CD4-positive, alpha-beta memory T cell (primary cell): ENCODE data around the gene SEMA6D. TPM values are rescaled to one million over a fixed set of nuclear protein-coding genes. Genes with fewer than 3 reads are reported as not detected.

Experiments used
- CTCF ChIA-PET: fragments of 350-600 bp; sonication (Branson Sonifier 250); formaldehyde crosslinking; loops from one replicate; lab custom pipeline; 2021; ENCODE audit warnings: inconsistent platforms; ENCODE audit not compliant: partially characterized antibody; lab: Charles Lee
- POLR2A ChIA-PET: fragments of 350-600 bp; sonication (Branson Sonifier 250); formaldehyde crosslinking; loops from one replicate; lab custom pipeline; 2021; ENCODE audit not compliant: partially characterized antibody; lab: Charles Lee
- DNase-seq, 5 donors: peaks; one replicate each; pipeline versions ENCODE4 v3.0.0 to v3.0.0-alpha.2; 2020 to 2022; ENCODE audit warnings: mixed read lengths in 1 of 5
- H3K27ac ChIP-seq: one replicate; pipeline ENCODE4 v1.7.0; 2013; ENCODE audit warnings: low read depth, low read length
- H3K27me3 ChIP-seq: 2 replicates; pipeline ENCODE4 v1.7.0; 2013; ENCODE audit warnings: mild to moderate bottlenecking, low read length, moderate library complexity; ENCODE audit not compliant: insufficient read depth
- H3K36me3 ChIP-seq: 2 replicates; pipeline ENCODE4 v1.7.0; 2013; ENCODE audit warnings: mild to moderate bottlenecking, low read length, moderate library complexity; ENCODE audit not compliant: insufficient read depth
- H3K4me1 ChIP-seq: 2 replicates; pipeline ENCODE4 v1.7.0; 2013; ENCODE audit warnings: mild to moderate bottlenecking, low read length, moderate library complexity; ENCODE audit not compliant: insufficient read depth
- H3K4me3 ChIP-seq, 2 donors: one replicate each; pipeline ENCODE4 v1.7.0; 2013; ENCODE audit warnings: low read length in 2 of 2, mild to moderate bottlenecking in 1 of 2
- H3K9me3 ChIP-seq, 2 donors: one replicate each; pipeline ENCODE4 v1.7.0; 2013; ENCODE audit warnings: low read length in 2 of 2, control low read depth in 1 of 2; ENCODE audit not compliant: control insufficient read depth in 1 of 2
- H3K27ac Mint-ChIP-seq, 7 donors: one replicate each; pipeline ENCODE4 v1.8.0; 2020 to 2021; ENCODE audit warnings: mixed read lengths in 7 of 7, mild to moderate bottlenecking in 6 of 7, inconsistent platforms in 3 of 7, moderate library complexity in 3 of 7
- H3K27me3 Mint-ChIP-seq, 2 donors: one replicate each; pipeline ENCODE4 v1.8.0; 2020 to 2021; ENCODE audit warnings: mixed read lengths in 2 of 2
- H3K36me3 Mint-ChIP-seq, 2 donors: one replicate each; pipeline ENCODE4 v1.8.0; 2020 to 2021; ENCODE audit warnings: mixed read lengths in 2 of 2, inconsistent platforms in 1 of 2, mild to moderate bottlenecking in 1 of 2
- H3K4me1 Mint-ChIP-seq, 4 donors: one replicate each; pipeline ENCODE4 v1.8.0; 2020 to 2021; ENCODE audit warnings: mixed read lengths in 4 of 4, mild to moderate bottlenecking in 1 of 4
- H3K4me3 Mint-ChIP-seq, 8 donors: one replicate each; pipeline ENCODE4 v1.8.0; 2020 to 2021; ENCODE audit warnings: mixed read lengths in 8 of 8, mild to moderate bottlenecking in 7 of 8, moderate library complexity in 6 of 8, inconsistent platforms in 3 of 8
- H3K9me3 Mint-ChIP-seq, 8 donors: one replicate each; pipeline ENCODE4 v1.8.0; 2020 to 2021; ENCODE audit warnings: mixed read lengths in 8 of 8, mild to moderate bottlenecking in 5 of 8, inconsistent platforms in 3 of 8, moderate library complexity in 1 of 8
- intact Hi-C: fragments of 100-400 bp; cut with micrococcal nuclease; formaldehyde crosslinking; loops from one replicate; pipeline ENCODE4 v1.15.1; 2023
- polyA plus RNA-seq, 2 donors: library from polyadenylated mRNA; unstranded; fragments of 300-500 nt; fragmentation: Illumina TruSeq; gene quantifications; one replicate each; pipeline ENCODE4 v1.2.3, GENCODE V29; 2021
- total RNA-seq, 2 experiments: library from RNA; stranded (reverse); gene quantifications; one replicate each; pipeline ENCODE4 v1.2.3, GENCODE V29; 2021

The SEMA6D gene
- total and polyA plus RNA-seq, 4 experiments from 2014 or later, result not detected

GRCh38 chr15:47718497-47719437 lies 1.5 kb downstream of the SEMA6D start:
- ChIA-PET CTCF (no interaction called here), POLR2A (no interaction called here)
- H3K4me1 ChIP-seq, result no peaks in the 10 kb centered on the region
- no peaks in the 10 kb centered on the region for H3K36me3 Mint-ChIP-seq
- H3K27me3 ChIP-seq, result peaks cover 11% of the 10 kb centered on the region
- peaks cover 29 to 38% of the 10 kb centered on the region in 2 donors for H3K27me3 Mint-ChIP-seq
- peak overlapping the region in 1 of 8 donors; percentile 62 for H3K4me3 Mint-ChIP-seq
- peaks cover 0 to 4% (median 0%) of the 10 kb centered on the region in 8 donors for H3K9me3 Mint-ChIP-seq
- DNase-seq, result no peak
- no peak overlapping the region for H3K27ac ChIP-seq
- H3K36me3 ChIP-seq, result no peaks in the 10 kb centered on the region
- intact Hi-C loops, result loop anchor here (10.0 kb wide), 1 partner anchor 636 kb away; no protein-coding TSS in a partner anchor
- H3K4me1 Mint-ChIP-seq, result peaks cover 0 to 10% (median 3%) of the 10 kb centered on the region in 4 donors
- no peak overlapping the region for H3K27ac Mint-ChIP-seq
- H3K4me3 ChIP-seq, result no peak overlapping the region
- no peaks in the 10 kb centered on the region for H3K9me3 ChIP-seq

- Histone ChIP-seq H3K4me1 (no peaks in the 10 kb centered on the region), H3K4me3 (no peak overlapping the region), H3K9me3 (no peaks in the 10 kb centered on the region), H3K27me3 (peaks cover 11% of the 10 kb centered on the region), H3K36me3 (no peaks in the 10 kb centered on the region), H3K27ac (no peak overlapping the region)
- H3K36me3 Mint-ChIP-seq, result no peaks in the 10 kb centered on the region
- CTCF ChIA-PET, result no interaction called here
- DNase-seq, result no peak
- intact Hi-C loops, result loop anchor here (10.0 kb wide), 1 partner anchor 635 kb away; no protein-coding TSS in a partner anchor
- peaks cover 0 to 4% (median 0%) of the 10 kb centered on the region in 8 donors for H3K9me3 Mint-ChIP-seq
- peaks cover 27 to 36% of the 10 kb centered on the region in 2 donors for H3K27me3 Mint-ChIP-seq
- POLR2A ChIA-PET, result no interaction called here
- H3K4me3 Mint-ChIP-seq, result peak overlapping the region in 1 of 8 donors; percentile 26
- H3K27ac Mint-ChIP-seq, result no peak overlapping the region
- H3K4me1 Mint-ChIP-seq, result peaks cover 0 to 10% (median 3%) of the 10 kb centered on the region in 4 donors
Measured at GRCh38 chr15:47719730-47720129, 2.4 kb downstream of the SEMA6D start.

GRCh38 chr15:47720555-47720954 lies 3.2 kb downstream of the SEMA6D start:
- no peak overlapping the region for H3K27ac Mint-ChIP-seq
- H3K4me1 ChIP-seq, result no peaks in the 10 kb centered on the region
- no peak overlapping the region for H3K4me3 ChIP-seq
- no peak overlapping the region for H3K27ac ChIP-seq
- peaks cover 24 to 29% of the 10 kb centered on the region in 2 donors for H3K27me3 Mint-ChIP-seq
- H3K9me3 ChIP-seq, result no peaks in the 10 kb centered on the region
- no peak for DNase-seq
- CTCF ChIA-PET, result no interaction called here
- no peaks in the 10 kb centered on the region for H3K36me3 Mint-ChIP-seq
- H3K27me3 ChIP-seq, result peaks cover 11% of the 10 kb centered on the region
- POLR2A ChIA-PET, result no interaction called here
- H3K9me3 Mint-ChIP-seq, result peaks cover 0 to 4% (median 0%) of the 10 kb centered on the region in 8 donors
- no peak overlapping the region for H3K4me3 Mint-ChIP-seq
- intact Hi-C loops, result no loop called here
- no peaks in the 10 kb centered on the region for H3K36me3 ChIP-seq
- peaks cover 0 to 10% (median 3%) of the 10 kb centered on the region in 4 donors for H3K4me1 Mint-ChIP-seq

GRCh38 chr15:47721676-47722075 lies 4.4 kb downstream of the SEMA6D start:
- no peak for DNase-seq
- H3K27ac ChIP-seq, result no peak overlapping the region
- Mint-ChIP-seq H3K27me3 (peaks cover 23 to 27% of the 10 kb centered on the region in 2 donors), H3K27ac (no peak overlapping the region), H3K9me3 (peaks cover 0 to 4% (median 0%) of the 10 kb centered on the region in 8 donors), H3K4me1 (peaks cover 0 to 10% (median 3%) of the 10 kb centered on the region in 4 donors), H3K36me3 (no peaks in the 10 kb centered on the region), H3K4me3 (peak overlapping the region in 1 of 8 donors; percentile 4)
- intact Hi-C loops, result no loop called here
- POLR2A ChIA-PET, result no interaction called here
- H3K36me3 ChIP-seq, result no peaks in the 10 kb centered on the region
- no peak overlapping the region for H3K4me3 ChIP-seq
- CTCF ChIA-PET, result no interaction called here
- no peaks in the 10 kb centered on the region for H3K9me3 ChIP-seq
- H3K27me3 ChIP-seq, result peaks cover 11% of the 10 kb centered on the region
- H3K4me1 ChIP-seq, result no peaks in the 10 kb centered on the region

- POLR2A ChIA-PET, result no interaction called here
- Histone ChIP-seq H3K27ac (no peak overlapping the region), H3K4me3 (no peak overlapping the region), H3K36me3 (no peaks in the 10 kb centered on the region), H3K4me1 (no peaks in the 10 kb centered on the region), H3K27me3 (peaks cover 4% of the 10 kb centered on the region), H3K9me3 (no peaks in the 10 kb centered on the region)
- no peak for DNase-seq
- H3K9me3 Mint-ChIP-seq, result peaks cover 0 to 4% (median 0%) of the 10 kb centered on the region in 8 donors
- H3K4me3 Mint-ChIP-seq, result no peak overlapping the region
- H3K36me3 Mint-ChIP-seq, result no peaks in the 10 kb centered on the region
- H3K27ac Mint-ChIP-seq, result no peak overlapping the region
- H3K4me1 Mint-ChIP-seq, result no peaks in the 10 kb centered on the region
- intact Hi-C loops, result no loop called here
- CTCF ChIA-PET, result no interaction called here
- H3K27me3 Mint-ChIP-seq, result peaks cover 10 to 16% of the 10 kb centered on the region in 2 donors
Measured at GRCh38 chr15:47724346-47724745, 7.0 kb downstream of the SEMA6D start.

- no peaks in the 10 kb centered on the region for H3K4me1 ChIP-seq
- Mint-ChIP-seq H3K36me3 (no peaks in the 10 kb centered on the region), H3K9me3 (peaks cover 0 to 4% (median 0%) of the 10 kb centered on the region in 8 donors), H3K27me3 (peaks cover 5 to 15% of the 10 kb centered on the region in 2 donors), H3K27ac (no peak overlapping the region), H3K4me1 (no peaks in the 10 kb centered on the region), H3K4me3 (no peak overlapping the region)
- ChIA-PET POLR2A (no interaction called here), CTCF (no interaction called here)
- H3K27me3 ChIP-seq, result peaks cover 4% of the 10 kb centered on the region
- no peak overlapping the region for H3K27ac ChIP-seq
- H3K9me3 ChIP-seq, result no peaks in the 10 kb centered on the region
- H3K4me3 ChIP-seq, result no peak overlapping the region
- intact Hi-C loops, result no loop called here
- no peak for DNase-seq
- no peaks in the 10 kb centered on the region for H3K36me3 ChIP-seq
Measured at GRCh38 chr15:47725051-47725450, 7.7 kb downstream of the SEMA6D start.

- H3K27ac Mint-ChIP-seq, result no peak overlapping the region
- Histone ChIP-seq H3K4me3 (no peak overlapping the region), H3K27ac (no peak overlapping the region), H3K36me3 (no peaks in the 10 kb centered on the region), H3K4me1 (no peaks in the 10 kb centered on the region), H3K9me3 (no peaks in the 10 kb centered on the region), H3K27me3 (peaks cover 4% of the 10 kb centered on the region)
- ChIA-PET POLR2A (no interaction called here), CTCF (no interaction called here)
- H3K4me3 Mint-ChIP-seq, result no peak overlapping the region
- no peaks in the 10 kb centered on the region for H3K4me1 Mint-ChIP-seq
- intact Hi-C loops, result no loop called here
- no peaks in the 10 kb centered on the region for H3K36me3 Mint-ChIP-seq
- no peak for DNase-seq
- peaks cover 0 to 4% (median 0%) of the 10 kb centered on the region in 8 donors for H3K9me3 Mint-ChIP-seq
- H3K27me3 Mint-ChIP-seq, result peaks cover 0 to 9% of the 10 kb centered on the region in 2 donors
Measured at GRCh38 chr15:47725906-47726305, 8.6 kb downstream of the SEMA6D start.
